ENCODE results near the gene PRDX6. TPM values are rescaled to one million over a fixed set of nuclear protein-coding genes. Genes with fewer than 3 reads are reported as not detected.

PRDX6 gene
- total and polyA plus RNA-seq, 2 of the 8 experiments (the other 6 are each of a cell fraction or from before 2014, with no cell fraction given) = 348 to 677 TPM

- FAIRE-seq = no peak
- H3K56ac ChIP-seq (replicated peaks; ENCODE audit: insufficient read length, low read depth, low read length) = no peak overlapping the region
- 91% methylated on average over 5 of the region's 5 CpGs; no CpG with 5 or more reads in 1 of the 2 experiments for WGBS, 2 experiments (ENCODE audit: extremely low coverage in 1 of 2, insufficient coverage in 1 of 2, insufficient read length in 1 of 2, insufficient replicate concordance in 2 of 2, low coverage in 1 of 2, low lambda C conversion rate in 2 of 2, missing lambda C conversion rate in 1 of 2)
- H2BK12ac ChIP-seq (ENCODE audit: low read depth, low read length) = peak overlapping the region; percentile 54
- no peak overlapping the region for H3K4ac ChIP-seq (replicated peaks; ENCODE audit: insufficient read length, low read depth, low read length)
- H3K14ac ChIP-seq (ENCODE audit: insufficient read length) = no peak overlapping the region
- H3K4me1 ChIP-seq (replicated peaks in 1 of 4; ENCODE audit: control insufficient read depth in 3 of 4, insufficient read depth in 4 of 4, low read length in 3 of 4) = peaks cover 0 to 2% (median under 1%) of the 10 kb centered on the region in 4 experiments; a peak in 2 of 7 replicates
- H2BK20ac ChIP-seq (ENCODE audit: low read length) = peak overlapping the region; percentile 13; the same call in 1 of the 2 replicates
- no peaks in the 10 kb centered on the region for H3K27me3 ChIP-seq (replicated peaks in 1 of 4; ENCODE audit: control insufficient read depth in 3 of 4, extremely low read depth in 1 of 4, insufficient read depth in 3 of 4, low read length in 3 of 4)
- no peaks in the 10 kb centered on the region for H4K20me1 ChIP-seq (replicated peaks in 1 of 2; ENCODE audit: control insufficient read depth in 1 of 2, insufficient read depth in 2 of 2, low read length in 2 of 2)
- H3K4me3 ChIP-seq (ENCODE audit: extremely low read depth in 1 of 4, insufficient read depth in 2 of 4, low read depth in 3 of 4, low read length in 4 of 4) = no peak overlapping the region
- no peaks in the 10 kb centered on the region; a peak in 1 of 4 replicates for H3K79me2 ChIP-seq (ENCODE audit: control insufficient read depth in 1 of 2, insufficient read depth in 2 of 2, low read length in 2 of 2)
- no peak overlapping the region for H4K5ac ChIP-seq (ENCODE audit: insufficient read length, low read depth, low read length)
- H4K91ac ChIP-seq (replicated peaks; ENCODE audit: insufficient read length, low read length) = no peak overlapping the region
- ChIA-PET CTCF (ENCODE audit: partially characterized antibody) (no interaction called here), POLR2A (ENCODE audit: partially characterized antibody) (no interaction called here)
- no peaks in the 10 kb centered on the region; a peak in 1 of 8 replicates for H3K36me3 ChIP-seq (ENCODE audit: control insufficient read depth in 2 of 4, insufficient read depth in 4 of 4, low read length in 3 of 4)
- H2AK5ac ChIP-seq (ENCODE audit: low read depth, low read length) = no peak overlapping the region
- H2BK5ac ChIP-seq (ENCODE audit: low read depth, low read length) = no peak overlapping the region; the same call in 1 of the 2 replicates
- DNase-seq (ENCODE audit: low read depth in 1 of 2, low spot score in 2 of 2) = peak in 1 of 2 experiments; percentile 20
- no peak overlapping the region for H2BK120ac ChIP-seq (replicated peaks; ENCODE audit: low read depth, low read length)
- no peak overlapping the region for H3K18ac ChIP-seq (ENCODE audit: extremely low read depth, low read length)
- no peak overlapping the region for H4K8ac ChIP-seq (ENCODE audit: extremely low read depth, insufficient read depth, low read length)
- no peak overlapping the region for H3K23ac ChIP-seq (ENCODE audit: insufficient read length)
- TF ChIP-seq SP4 (IDR thresholded peaks at IDR 0.05; ENCODE audit: low read length) = no peak
- TF ChIP-seq GTF2F1 (IDR thresholded peaks at IDR 0.05; ENCODE audit: borderline replicate concordance, low read depth, low read length) = no peak
- no peak for TF ChIP-seq RAD21 (IDR thresholded peaks at IDR 0.05 in 1 of 2, conservative IDR thresholded peaks at IDR 0.05 in 1 of 2; ENCODE audit: low read depth in 2 of 2, low read length in 2 of 2)
- TF ChIP-seq USF2 (IDR thresholded peaks at IDR 0.05; ENCODE audit: low read length) = no peak
- no peak for TF ChIP-seq MAFK (IDR thresholded peaks at IDR 0.05; ENCODE audit: low read depth, low read length)
- TF ChIP-seq ASH2L (IDR thresholded peaks at IDR 0.05; ENCODE audit: low read length) = no peak
- TF ChIP-seq, protein P1, sequence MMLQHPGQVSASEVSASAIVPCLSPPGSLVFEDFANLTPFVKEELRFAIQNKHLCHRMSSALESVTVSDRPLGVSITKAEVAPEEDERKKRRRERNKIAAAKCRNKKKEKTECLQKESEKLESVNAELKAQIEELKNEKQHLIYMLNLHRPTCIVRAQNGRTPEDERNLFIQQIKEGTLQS (IDR thresholded peaks at IDR 0.05; ENCODE audit: insufficient read depth, low read depth, low read length) = no peak
- no peak for TF ChIP-seq RNF2 (IDR thresholded peaks at IDR 0.05; ENCODE audit: borderline replicate concordance, low read depth, low read length, missing control alignments, poor library complexity, severe bottlenecking)
- H3K79me1 ChIP-seq (ENCODE audit: low read depth, low read length) = peaks cover 2% of the 10 kb centered on the region; the same call in 1 of the 2 replicates
- no peak overlapping the region for H2AFZ ChIP-seq (ENCODE audit: low read length)
- H3K9me3 ChIP-seq (ENCODE audit: insufficient read depth in 2 of 2, low read depth in 1 of 2, low read length in 1 of 2) = no peaks in the 10 kb centered on the region
- H2BK15ac ChIP-seq (ENCODE audit: low read length) = 0 out of 2 replicates have a peak overlapping the region, but pooled peaks have one; percentile 73
- H3K4me2 ChIP-seq (ENCODE audit: insufficient read depth in 1 of 2, low read depth in 2 of 2, low read length in 2 of 2) = no peak overlapping the region
- H3K27ac ChIP-seq (ENCODE audit: low read depth, low read length) = no peak overlapping the region
- H3K23me2 ChIP-seq (ENCODE audit: low read depth, low read length) = no peaks in the 10 kb centered on the region
- H3K9ac ChIP-seq (replicated peaks in 1 of 4; ENCODE audit: extremely low read depth in 1 of 4, low read depth in 3 of 4, low read length in 3 of 4) = no peak overlapping the region
Observed at GRCh38 chr1:173436841-173437428, 40.2 kb upstream of the PRDX6 start.

Data from H1 (cell line).